CMK (cell line): ENCODE measurements around the gene MINDY2.
A peak's percentile ranks its signal among the peaks of the same experiment; 100 is the strongest.

Experiments
- DNase-seq: peaks from one replicate; pipeline ENCODE4 v3.0.0-alpha.2; 2010; ENCODE audit warnings: low read depth

MINDY2 gene, protein sequence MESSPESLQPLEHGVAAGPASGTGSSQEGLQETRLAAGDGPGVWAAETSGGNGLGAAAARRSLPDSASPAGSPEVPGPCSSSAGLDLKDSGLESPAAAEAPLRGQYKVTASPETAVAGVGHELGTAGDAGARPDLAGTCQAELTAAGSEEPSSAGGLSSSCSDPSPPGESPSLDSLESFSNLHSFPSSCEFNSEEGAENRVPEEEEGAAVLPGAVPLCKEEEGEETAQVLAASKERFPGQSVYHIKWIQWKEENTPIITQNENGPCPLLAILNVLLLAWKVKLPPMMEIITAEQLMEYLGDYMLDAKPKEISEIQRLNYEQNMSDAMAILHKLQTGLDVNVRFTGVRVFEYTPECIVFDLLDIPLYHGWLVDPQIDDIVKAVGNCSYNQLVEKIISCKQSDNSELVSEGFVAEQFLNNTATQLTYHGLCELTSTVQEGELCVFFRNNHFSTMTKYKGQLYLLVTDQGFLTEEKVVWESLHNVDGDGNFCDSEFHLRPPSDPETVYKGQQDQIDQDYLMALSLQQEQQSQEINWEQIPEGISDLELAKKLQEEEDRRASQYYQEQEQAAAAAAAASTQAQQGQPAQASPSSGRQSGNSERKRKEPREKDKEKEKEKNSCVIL

DNA sequence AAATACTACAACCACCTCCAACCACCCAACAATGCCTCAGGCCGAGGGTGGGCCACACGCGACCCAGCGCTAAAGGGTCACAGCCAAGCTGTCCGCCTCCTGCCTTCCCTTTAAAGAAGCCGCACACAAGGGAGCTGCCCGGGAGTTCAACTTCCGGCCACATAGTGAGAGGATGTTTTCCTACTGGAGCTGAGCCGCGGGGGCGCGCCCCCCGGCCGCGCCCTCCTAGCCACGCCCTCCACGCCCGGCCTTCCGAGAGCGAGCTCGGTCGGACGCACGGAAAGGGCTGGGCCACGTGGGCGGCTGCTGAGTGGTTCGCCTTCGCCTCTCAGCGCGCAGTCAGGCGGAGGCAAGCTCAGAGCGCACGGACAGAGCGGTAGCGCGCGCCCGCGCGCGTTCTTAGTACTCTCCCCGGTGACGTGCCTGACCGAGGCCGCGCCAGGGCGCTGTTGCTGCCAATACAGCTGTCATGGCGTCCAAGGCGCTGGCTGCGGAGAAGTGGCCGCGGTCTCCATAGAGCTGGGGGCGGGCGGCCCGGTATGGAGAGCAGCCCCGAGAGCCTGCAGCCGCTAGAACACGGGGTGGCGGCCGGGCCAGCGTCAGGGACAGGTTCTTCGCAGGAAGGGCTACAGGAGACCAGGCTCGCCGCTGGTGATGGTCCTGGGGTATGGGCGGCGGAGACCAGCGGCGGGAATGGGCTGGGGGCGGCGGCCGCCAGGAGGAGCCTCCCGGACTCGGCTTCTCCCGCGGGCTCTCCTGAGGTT lies at the start of gene MINDY2:
TSS of gene MINDY2 (plus strand) at position 446 of the 764 bp plus-strand sequence. CDS start at position 540, 94 bp downstream.
- DNase-seq, result peak; percentile 93

GRCh38 chr15:58724466-58724865 lies 46.6 kb upstream of the MINDY2 start:
- no peak for DNase-seq

- no peak for DNase-seq
Observed at GRCh38 chr15:58726867-58727266, 44.2 kb upstream of the MINDY2 start.

GRCh38 chr15:58731756-58732535 lies 39.2 kb upstream of the MINDY2 start:
- no peak for DNase-seq

GRCh38 chr15:58732625-58733363 lies 38.3 kb upstream of the MINDY2 start:
- DNase-seq, result no peak

GRCh38 chr15:58734859-58735258 lies 36.2 kb upstream of the MINDY2 start:
- DNase-seq, result no peak

DNA sequence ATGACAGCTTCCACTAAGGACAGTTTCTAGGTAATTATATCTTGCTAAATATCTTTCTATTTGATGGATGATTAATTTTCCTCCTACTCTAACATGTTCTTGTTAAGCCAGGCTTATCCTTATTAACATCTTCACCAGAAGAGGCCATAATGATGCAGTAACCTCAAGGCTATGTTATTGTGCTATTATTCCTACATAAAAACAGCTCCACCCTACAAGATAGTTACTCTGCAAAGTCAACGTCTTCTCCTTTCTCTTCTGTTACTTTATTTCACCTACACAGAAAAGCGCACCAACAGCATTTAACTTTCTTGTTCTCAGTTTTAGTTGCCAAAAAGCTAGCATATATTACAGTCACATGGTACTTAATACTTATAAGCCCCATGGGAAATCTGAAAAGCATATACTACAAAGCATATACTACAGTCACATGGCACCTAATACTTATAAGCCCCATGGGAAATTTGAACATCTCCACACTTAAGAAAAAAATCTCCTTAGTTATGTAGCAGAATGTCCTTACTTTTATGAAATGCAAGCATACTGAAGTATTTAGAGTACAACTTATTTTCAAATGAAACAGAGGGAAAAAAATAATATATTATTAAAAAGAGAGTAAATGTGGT lies 35.0 kb upstream of the MINDY2 start:
- DNase-seq, result no peak

DNA sequence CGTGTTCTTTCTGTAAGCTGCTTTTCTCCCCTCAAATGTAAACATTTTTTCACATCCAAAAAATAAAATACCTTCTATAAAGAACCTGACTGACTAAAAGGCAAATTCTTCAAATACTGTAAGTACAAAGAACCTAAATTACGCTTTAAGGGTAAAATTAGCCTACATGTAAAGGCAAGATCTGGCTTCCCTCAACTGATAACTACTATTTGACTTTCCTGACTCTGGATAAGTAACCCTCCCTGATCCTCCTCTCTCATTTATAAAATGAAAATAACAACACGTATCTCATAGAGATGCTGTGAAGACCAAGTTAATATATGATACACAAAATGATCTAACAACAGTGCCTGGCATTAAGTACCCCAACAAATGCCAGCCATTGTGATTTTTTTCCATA lies 33.8 kb upstream of the MINDY2 start:
- DNase-seq, result no peak

- DNase-seq, result no peak
Observed at GRCh38 chr15:58738046-58738707, 32.9 kb upstream of the MINDY2 start.

DNA sequence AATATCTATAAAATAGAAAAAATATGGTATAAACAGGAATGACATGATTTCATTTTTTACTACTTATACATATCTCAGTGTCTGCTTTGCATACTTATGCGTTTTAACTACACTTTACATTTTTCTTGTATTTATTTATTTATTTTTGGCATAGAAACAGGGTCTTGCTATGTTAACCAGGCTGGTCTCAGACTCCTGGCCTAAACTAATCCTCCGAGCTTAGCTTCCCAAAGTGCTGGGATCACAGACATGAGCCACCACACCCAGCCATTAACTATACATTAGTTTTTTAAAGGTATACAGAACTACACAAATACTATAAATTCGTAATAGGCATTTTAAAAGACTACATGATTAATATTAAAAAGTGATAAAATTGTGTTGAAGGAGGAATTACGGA lies 30.7 kb upstream of the MINDY2 start:
- no peak for DNase-seq

GRCh38 chr15:58741032-58741431 lies 30.1 kb upstream of the MINDY2 start:
- no peak for DNase-seq

- no peak for DNase-seq
Observed at GRCh38 chr15:58742022-58742813, 28.9 kb upstream of the MINDY2 start.

- no peak for DNase-seq
Observed at GRCh38 chr15:58742819-58743502, 28.1 kb upstream of the MINDY2 start.

DNA sequence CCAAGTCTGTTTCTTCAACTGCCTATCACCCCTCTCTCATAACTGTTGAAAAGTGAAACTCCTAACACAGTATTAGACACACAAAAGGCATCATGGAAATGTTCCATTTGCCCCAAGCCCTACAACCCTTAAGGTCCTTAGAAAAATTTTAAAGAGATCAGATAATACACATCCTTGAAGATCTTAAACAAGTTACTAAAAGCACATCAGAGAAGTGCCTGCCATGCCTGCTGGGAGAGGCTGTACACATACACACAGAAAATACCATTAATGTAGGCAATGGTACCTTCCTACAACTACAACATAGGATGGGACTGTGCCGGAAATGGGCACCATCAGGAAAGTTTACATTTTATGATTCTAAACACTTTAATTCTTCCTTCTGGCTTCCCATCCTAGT lies 24.9 kb upstream of the MINDY2 start:
- DNase-seq, result no peak

DNA sequence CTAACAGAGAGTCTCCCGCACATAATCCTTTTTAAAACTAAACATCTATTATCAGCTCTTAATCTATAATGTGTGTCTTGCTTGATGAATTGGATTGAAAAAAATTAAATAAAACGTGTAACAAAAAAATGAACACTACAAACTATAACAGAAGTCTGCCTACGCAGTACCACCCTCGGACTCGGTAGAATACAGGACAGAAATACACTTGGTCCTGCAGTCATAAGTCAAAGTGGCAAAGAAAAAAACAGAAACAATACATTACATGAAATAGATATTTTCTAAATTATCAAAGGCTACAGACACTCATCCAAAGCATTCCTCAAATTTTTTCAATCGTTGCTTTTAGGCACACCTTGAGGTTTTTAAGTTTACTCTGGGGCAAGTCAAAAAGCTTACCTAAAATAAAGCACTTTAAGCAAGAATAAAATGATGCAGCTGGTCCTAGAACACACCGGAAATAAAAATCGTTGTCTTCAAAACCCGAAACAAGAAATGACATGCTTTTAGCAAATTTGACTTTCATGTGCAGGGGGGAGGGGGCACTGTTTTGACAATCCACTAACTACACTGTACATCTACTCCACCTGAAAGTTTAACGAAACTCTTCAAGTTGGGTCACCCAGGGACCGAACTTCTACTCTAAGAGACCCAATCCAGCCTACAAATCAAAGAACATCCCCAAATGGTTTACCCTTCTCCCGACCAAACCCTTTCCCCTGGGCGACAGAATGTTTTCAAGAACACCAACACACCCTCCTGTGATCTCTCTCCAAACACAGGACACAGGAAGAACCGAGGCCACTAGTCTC lies 22.9 kb upstream of the MINDY2 start:
- DNase-seq, result no peak

DNA sequence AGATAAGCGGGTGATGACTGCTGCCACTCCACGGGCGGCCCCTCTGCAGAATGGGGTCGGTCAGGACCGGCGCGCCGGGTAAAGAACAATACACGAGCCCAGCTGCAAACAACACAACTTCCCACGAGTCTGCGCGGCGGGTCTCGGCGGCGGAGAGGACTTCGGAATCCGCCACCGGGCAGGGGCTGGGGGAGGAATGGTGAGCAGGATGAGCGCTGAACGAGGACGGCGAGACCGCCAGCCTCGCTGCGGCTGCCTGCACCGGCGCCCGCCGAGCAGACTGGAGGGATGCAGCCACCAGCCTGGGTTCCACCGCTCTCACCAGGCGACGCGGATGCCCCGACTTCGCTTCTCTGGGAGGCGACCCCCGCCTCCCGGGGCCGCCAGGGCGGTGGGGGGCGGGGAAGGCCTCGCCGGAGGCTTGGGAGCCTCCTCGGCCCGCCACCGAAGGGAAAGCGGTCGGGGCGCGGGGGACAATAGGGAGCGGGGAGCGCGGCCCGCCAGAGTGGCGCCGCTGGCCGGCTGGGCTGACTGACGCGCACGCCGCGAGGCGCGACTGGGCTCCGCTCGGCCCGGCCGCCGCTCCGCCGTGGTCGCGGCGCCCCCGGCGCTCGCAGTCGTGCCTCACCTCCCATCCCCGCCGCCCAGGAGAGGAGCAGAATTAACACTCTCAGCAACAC lies 22.1 kb upstream of the MINDY2 start:
- no peak for DNase-seq

DNA sequence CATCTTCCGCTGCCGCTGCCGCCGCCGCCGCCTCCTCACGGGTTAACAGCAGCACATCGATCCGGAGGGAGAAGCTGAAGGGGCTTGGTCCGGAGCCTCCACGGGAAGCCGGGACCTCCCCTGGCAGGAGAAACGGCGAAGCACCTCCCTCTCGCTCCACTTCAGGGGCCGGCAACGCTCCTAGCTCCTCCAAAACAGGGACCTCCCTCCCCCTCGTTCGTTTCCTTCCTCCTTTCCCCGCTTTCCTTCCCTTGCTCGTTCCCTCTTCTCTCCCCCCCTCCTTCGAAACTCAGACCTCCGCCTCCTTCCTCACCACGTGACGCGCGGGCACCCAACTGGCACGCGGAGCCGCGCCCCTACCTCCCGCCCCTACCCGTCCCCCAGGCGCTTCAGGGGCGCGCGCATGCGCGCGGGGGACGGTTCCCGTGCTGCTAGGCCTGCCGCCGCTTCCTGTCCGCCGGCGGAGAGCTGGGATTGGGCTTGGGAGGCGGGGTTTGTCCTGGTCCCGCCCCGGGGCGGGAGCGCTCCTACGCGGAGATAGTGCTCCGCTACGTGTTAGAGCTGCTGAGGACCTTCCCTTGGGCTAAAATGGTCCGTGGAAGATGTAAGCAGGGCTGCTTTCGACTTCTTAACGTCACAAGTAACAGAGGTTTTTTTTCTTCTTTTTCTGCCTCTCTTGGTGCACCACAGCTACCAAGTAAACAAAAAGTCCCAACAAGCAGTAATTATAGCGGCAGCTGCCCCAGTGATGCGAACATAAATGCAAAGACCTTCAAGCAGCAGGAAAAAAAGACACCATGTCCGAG lies 21.4 kb upstream of the MINDY2 start, which contains the start of gene ADAM10:
TSS of gene ADAM10 (minus strand) at position 176 of the 806 bp plus-strand sequence. CDS start at position 3, 173 bp downstream.
- DNase-seq, result peak; percentile 95
